ENCODE data around the gene DENND1A. TPM values are rescaled to one million over a fixed set of nuclear protein-coding genes. Genes with fewer than 3 reads are reported as not detected.
A peak's percentile ranks its signal among the peaks of the same experiment; 100 is the strongest.

The DENND1A gene
- total RNA-seq, 1 donor, result 56.8 TPM

DNA sequence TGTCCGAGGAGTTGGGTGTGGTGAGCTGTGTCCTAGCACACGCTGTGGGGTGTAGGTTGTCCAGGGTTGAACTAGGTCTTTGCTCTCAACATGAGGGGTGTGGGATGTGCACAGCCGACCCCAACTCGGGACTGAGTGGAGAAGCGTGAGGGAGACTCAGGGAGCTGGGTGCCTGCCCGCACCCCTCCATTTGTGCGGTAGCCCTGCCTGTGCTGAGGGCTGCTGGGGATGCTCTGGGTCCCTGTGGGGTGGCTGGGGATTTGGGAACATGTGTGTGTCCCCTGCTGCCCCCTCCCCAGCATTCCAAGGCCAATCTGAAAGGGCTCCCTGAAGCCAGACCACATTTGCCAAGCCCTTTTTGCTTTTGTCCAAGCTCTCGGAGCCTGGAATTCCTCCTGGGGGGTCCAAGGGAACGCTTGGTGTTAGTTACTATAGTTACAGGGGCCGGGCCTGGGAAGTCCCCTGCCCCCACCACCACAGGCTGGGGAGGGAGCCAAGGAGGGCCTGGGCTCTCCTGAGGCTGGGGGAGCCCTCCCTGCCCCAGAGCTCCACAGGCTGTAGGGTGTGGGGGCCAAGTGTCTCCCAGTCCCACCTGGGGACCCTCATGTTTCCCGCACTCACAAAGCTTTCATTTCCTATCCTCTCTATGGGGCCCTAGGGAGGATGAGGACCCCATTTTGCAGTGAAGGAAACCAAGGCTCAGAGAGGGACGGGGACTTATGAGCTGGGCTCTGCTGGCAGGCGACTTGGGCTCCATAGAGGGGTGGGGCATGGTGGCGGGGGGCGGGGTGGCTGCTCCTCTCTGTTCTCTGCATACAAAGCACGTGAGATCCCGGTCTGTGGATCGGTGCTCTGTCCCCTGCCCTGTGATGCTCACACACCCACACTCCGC lies 572.8 kb downstream of the DENND1A start:
- no peak for DNase-seq (ENCODE audit: low read depth in 2 of 3, low spot score in 2 of 3)

DNA sequence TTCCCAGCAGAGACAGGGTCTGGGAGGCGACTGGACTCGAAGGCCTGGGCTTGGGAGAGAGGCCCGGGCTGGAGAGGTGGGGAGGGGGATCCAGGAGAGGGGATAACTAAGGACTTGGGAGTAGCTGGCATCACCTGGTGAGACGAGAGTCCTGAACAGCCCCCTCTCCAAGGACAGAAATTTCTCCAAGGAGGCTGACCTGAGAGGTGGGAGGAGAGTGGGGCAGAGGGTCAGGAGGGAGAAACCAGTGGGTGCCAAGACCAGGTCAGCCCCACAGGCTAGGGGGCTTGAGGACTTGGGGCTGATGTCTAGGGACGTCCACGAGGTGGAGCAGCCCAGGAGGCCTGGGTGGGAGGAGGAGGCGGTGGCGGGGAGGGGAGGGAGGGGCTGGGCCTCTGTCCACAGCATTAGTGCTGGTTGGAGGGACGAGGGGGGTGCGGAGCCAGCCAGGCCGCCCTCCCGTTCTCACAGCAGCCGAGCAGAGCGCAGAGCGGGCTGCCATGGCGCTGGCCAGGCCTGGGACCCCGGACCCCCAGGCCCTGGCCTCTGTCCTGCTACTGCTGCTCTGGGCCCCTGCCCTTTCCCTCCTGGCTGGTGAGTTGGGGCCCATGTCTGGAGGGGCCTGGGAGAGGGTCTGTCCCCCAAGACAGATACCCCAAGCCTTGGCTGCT lies 574.0 kb downstream of the DENND1A start, which contains the start of gene CRB2:
TSS of gene CRB2 (plus strand) at position 437 of the 671 bp plus-strand sequence. CDS start at position 501, 64 bp downstream.
- DNase-seq (ENCODE audit: low read depth in 2 of 3, low spot score in 2 of 3), result no peak

DNA sequence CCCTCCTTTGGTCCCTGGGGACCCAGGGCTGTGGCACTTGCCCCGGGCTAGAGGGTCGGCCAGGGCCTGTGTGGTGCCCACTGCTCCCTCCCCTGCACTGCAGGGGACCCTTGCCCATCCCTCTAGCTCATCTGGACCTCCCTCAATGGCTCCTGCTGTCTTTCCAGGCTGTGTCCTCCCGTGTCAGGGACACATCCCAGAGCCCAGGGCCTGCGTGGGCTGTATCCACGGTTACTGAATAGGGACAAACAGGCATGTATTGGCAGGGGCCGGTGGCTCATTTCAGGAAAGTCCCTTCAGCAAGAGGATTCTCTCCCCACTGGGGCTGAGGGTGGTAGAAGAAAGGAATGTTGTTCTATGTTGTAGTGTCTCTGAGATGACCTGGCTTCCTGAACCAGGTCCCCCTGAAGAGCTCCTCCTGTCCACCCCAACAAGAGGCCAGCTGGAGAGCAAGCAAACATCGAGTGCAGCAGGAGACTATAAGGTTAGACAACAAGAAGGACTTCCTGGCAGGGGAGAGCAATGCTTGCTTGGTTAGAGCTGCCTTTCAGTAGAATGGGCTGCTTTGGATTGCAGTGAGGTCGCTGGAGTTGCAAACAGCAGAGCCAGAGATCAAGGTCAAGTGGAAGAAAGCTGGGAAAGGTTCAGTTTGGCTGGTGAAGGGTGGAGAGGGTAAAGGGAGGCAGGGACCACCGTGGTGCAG lies 575.0 kb downstream of the DENND1A start:
- DNase-seq (ENCODE audit: low read depth in 2 of 3, low spot score in 2 of 3), result no peak

DNA sequence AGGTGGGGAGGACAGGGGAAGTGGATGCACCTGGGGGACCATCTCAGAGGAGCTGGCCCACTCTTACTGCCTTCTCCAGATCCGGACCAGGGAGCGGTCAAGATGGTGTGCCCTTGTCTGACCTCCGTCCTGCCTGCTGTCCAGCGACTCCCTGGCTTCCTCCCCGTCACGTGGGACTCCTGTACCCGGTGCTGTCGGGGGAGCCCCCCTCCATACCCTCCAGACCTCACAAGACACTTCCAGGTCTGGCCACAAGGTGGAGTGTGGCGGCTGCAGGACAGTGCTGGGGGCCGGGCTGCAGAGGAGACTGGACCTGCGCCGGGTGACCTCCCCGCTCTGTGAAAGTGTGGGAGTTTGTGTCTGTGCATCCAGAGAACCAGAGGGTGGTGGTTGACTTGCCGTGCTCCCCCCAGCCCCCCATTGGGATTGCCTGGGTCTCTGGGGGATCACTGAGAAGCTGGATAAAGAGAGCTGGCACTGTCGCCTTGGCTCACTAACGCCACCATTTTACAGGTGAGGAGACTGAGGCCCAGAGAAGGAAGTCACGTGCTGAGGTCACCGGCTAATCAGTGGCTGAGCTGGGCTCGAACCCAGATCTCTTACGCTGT lies 575.8 kb downstream of the DENND1A start:
- DNase-seq (ENCODE audit: low read depth in 2 of 3, low spot score in 2 of 3), result peak in 2 of 3 donors; percentile 63 to 72

DNA sequence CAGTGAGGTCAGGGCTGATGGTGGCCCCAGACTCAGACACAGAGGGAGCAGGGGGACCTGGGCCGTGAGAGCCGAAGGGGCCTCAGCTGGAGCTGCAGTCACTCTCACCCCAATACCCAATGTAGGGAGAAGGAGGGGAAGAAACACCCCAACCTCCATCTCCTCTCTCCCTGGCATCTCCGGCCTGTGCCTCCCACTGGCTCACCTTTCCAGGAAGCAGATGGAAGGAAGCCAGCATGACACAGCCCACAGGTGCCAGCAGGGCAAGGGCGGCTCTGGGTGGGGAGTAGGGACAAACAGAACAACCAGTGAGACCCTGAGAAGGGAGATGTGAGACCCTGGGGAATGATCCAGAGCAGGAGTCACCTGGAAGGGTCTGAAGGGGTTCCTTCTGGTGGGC lies 576.9 kb downstream of the DENND1A start:
- DNase-seq (ENCODE audit: low read depth in 2 of 3, low spot score in 2 of 3), result no peak

DNA sequence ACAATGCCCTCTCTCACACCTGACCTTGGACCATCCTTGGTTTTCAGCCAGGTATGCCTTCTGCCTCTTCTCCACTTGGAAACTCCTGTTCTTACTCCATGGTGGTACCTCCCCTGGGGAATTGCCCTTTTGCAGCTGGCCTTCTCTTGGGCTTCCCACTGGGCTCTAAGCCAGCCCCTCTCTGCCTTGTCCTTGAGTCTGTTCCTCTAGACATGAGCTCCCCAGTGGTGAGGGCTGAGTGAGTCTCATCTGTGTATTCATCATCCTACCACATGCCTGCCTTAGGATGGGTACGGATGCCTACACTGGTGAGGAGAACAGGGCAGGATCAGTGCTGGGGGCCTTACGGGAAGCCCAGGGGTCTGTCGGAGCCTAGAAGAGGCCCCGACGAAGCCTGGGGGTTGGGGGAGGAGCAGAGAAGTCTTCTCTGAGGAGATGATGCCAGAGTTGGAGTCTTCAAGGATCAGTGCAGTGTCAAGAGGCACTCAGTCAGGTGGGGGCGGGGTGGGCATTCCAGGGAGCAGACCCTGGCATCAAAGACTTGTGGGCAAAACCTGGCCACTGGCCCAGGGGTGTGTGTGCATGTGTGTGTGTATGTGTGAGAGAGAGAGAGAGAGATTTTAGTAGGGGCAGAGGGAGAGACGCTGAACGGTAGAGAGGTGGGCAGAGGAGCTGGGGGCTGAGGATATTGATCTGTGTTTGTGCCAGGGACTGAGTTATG lies 579.2 kb downstream of the DENND1A start:
- DNase-seq (ENCODE audit: low read depth in 2 of 3, low spot score in 2 of 3), result no peak

DNA sequence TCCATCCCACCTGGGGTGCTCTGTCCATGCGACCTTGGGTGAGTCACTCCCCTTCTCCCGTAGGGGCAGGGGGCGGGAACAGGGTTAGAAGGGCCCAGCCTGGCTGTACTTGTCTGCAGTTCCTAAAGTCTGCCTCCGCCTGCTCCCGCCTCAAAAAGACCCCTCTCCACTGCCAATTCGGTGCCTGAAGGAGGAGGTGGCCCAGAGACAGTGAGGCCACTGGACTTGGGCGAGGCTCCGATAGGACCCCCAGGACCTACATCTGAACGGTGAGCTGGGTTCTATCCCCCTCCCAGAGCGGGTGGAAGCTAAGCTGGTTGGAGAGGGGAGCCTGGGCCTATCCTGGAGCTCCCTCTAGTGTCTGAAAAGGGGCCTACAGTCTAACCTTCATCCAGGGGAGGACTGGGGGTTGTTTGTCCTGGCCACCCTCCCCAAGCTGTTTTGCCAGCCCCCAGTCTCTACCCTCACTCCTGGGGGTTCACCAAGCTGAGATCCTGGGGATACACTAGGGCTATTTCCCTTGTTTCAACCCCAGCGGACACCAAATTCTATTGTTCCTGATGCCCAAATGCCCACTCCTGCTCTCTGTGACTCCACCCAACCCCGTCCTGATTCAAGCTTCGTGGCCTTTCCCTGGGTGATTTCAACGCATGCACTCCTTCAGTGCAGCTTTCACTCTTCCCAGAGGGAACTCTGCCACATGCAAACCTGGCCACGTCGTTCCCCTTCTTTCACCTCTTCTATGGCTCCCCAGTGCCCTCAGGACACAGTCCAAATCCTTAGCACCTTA lies 580.0 kb downstream of the DENND1A start:
- peak; percentile 60 to 81 (median 64) for DNase-seq (ENCODE audit: low read depth in 2 of 3, low spot score in 2 of 3)

DNA sequence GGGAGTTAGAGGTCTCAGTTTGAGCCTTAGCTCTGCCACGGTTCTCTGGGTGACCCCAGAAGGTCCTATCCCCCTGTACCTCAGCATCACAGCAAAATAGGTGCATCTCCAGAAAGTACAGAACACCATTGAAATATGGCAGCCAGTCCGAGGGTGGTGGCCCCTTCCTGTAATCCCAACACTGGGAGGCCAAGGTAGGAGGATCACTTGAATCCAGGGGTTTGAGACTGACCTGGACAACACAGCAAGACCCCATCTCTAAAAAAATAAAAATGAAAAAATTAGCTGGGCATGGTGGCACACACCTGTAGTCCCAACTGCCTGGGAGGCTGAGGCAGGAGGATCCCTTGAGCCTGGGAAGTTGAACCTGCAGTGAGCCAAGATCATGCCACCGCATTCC lies 580.9 kb downstream of the DENND1A start:
- no peak for DNase-seq (ENCODE audit: low read depth in 2 of 3, low spot score in 2 of 3)

DNA sequence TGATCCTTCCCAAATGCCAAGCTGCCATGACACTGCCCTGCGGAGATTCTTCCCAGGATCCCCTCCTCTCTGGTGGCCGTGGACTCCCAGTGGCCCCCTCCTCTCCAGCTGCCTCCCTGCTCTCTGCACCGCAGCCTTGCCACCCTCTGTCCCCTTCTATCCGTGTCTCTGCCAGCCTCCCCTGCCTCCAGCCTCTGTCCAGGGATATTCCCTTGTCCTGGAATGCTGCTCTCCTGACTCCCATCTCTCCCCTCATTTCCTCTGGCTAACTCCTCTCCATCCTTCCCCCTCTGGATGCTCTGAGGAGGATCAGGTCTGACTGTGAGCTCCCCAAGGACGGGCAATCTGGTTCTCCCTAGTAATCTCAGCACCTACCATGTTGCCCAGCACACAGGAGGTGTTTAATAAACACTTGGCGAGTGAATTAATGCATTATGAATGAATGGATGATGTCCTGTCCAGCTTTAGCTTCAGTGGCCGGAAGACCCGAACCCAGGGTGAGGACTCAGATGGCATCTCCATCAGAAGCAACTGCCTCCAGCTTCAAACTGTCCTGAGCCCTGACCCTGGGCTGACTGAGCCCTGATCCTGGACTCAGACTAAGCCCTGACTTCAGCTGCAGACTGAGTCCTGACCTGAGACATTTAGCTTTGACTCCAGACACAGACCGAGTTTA lies 581.5 kb downstream of the DENND1A start:
- no peak for DNase-seq (ENCODE audit: low read depth in 2 of 3, low spot score in 2 of 3)

DNA sequence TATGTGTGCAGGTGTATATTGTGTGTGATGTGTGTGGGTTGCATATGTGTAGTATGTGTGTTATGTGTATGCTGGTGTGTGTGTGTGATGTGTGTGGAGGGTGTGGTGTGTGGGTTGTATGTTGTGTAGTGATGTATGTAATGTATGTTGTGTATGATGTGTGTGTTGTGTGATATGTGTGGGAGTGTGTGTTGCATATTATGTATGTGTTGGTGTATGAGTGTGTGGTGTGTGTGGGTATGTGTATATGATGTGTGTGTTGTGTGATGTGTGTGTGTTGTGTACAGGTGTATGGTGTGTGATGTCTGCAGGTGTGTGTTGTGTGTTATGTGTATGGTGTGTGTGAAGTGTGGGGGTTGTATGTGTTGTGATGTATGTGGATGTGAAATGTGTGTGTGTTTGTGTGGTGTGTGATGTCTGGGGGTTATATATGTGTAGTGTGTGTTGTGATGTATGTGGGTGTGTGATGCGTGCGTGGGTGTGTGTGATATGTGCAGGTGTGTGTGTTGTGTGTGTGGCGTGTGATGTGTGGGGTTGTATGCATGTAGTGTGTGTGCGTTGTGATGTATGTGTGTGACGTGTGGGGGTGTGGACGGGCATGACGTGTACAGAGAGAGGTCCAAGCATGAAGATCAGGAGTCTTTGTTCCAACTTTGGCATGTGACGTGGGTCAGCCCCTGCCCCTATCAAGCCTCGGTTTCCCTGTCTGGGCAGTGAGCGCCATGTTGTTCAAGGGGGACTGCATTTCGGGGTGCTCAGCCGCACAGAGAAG lies 582.5 kb downstream of the DENND1A start:
- no peak for DNase-seq (ENCODE audit: low read depth in 2 of 3, low spot score in 2 of 3)

DNA sequence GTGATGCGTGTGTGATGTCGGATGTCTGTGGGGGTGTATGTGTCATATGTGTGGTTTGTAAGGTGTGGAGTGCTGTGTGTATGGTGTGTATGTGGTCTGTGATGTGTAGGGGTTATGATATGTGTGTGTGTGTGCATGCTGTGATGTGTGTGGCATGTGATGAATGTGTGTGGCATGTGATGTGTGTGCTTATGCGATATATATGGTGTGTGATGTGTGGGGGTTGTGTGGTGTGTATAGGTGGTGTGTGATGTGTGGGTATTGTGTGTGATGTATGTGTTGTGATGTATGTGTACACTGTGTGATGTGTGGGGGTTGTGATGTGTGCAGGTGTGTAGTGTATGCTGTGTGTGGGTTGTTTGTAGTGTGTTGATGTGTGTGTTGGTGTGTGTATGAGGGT lies 583.1 kb downstream of the DENND1A start:
- DNase-seq (ENCODE audit: low read depth in 2 of 3, low spot score in 2 of 3), result no peak

DNA sequence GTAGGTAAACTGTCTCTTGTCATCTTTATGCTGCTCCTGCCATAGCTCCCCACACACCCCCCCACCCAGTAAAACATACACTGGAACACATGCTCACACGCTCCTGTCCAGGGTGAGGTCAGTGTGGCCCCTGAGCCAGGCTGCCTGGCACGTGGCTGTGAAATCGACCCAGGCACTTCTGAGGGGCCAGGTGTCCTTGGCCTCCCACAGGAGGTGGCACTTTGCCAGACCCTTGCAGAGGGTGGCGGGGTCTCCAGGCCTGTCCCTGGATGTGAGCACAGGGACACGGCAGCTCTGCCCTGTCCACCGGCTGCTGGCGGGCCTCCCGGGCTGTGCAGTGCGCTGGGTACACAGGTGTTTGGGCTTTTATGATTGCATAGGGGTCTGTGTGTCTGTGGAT lies 583.9 kb downstream of the DENND1A start:
- no peak for DNase-seq (ENCODE audit: low read depth in 2 of 3, low spot score in 2 of 3)

DNA sequence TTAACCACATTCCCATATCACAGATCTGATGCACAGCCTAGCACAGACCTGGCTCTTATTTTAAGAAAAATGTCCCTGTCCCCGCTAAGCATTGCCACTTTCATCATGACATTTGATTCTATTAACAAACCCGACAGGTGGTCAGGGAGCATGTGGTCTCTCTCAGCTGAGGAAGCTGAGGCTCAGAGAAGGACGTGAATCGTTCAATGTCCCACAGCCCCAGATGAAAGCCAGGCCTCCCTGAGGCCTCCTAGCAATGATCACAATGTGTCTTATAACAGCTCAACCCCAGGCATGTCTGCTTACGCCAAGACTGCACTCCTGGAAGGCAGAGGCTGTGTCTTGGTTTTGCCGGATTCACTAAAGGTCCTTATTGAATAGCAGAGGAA lies 584.4 kb downstream of the DENND1A start:
- DNase-seq (ENCODE audit: low read depth in 2 of 3, low spot score in 2 of 3), result no peak

DNA sequence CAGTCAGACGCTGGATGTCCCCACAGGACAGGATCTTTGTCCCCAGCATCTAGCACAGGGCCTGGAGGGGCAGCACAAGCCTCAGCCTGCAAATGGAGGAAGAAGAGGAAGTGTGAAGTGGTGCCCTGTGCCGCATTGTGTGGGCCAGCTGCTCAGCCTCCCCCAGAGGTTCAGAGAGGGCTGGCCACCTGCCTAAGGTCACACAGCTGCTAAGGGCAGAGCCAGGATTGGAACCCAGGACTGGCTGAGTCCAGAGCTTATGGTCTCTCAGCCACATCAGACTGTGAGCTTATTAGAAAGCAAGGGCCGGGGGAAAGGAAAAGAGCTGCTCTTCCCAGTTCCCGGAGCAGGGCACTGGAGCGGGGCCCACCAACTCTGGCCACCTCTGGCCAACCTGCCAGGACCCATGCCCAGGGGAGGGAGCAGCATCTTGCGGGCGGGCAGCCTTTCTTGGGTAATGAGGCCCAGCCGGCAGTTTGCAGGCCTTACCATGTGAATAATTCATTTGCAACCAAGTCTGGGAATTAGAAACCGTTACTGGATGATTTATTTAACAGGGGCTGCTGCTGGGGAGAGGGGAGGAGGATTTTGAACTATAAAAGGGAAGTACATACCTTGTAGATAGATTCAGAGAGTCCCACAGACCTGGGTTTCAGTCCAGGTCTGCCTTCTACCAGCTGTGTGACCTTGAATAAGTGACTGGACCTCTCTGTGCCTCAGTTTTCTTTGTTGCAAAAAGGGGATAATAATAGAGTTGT lies 585.6 kb downstream of the DENND1A start:
- DNase-seq (ENCODE audit: low read depth in 2 of 3, low spot score in 2 of 3), result no peak

DNA sequence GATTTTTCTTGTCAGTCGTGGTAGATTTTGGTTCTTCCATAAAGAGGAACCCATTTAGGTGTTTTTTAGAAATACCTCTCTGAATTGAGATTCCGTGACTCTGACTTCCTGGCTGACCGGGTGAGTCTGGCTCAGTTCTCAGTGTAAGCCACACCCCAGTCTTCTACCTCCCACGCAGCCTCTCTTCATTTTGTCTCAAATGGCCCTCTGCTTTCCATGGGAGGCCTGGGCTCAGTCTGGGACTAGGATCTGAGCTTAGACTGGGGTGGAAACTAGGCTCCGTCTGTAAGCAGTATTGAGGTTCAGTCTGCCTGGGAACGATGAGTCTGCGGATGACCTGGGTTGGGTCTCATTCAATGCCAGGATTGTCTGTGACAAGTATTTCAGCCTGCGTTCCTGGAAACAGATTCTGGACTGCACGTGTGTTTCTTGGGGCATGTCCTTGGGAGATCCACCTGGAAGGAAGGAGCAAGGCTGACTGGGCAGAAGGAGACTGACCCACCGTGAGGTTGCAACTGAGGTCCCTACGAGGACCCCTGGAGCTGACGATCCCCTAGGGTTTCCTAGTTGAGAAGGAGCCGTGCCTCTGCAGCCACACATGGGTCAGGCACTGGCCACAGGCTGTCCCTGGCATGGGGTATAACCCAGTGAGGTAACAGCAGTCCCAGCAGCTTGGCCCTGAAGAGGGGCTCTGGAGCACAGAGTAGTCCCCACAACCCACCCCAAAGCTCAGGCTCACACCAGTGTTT lies 586.3 kb downstream of the DENND1A start:
- peak in 1 of 3 donors; percentile 30 for DNase-seq (ENCODE audit: low read depth in 2 of 3, low spot score in 2 of 3)

DNA sequence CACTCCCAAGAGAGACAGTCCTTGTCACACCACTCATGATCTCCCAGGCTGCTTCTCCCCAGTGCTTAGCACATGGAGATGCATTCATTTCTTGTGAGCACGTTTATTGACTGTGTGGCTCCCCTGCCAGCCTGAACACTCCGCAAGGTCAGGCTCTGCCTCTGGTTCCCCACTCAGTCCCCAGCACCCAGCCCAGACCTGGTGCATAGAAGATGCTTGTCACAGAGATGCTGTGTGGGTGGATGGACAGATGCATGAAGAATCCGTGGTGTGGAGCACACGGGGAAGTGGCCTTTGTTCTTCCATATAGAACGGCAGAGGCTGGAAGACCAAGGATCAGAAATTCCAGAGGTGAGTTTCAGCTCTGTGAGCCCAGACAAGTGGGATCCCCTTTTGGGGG lies 587.7 kb downstream of the DENND1A start:
- DNase-seq (ENCODE audit: low read depth in 2 of 3, low spot score in 2 of 3), result no peak

DNA sequence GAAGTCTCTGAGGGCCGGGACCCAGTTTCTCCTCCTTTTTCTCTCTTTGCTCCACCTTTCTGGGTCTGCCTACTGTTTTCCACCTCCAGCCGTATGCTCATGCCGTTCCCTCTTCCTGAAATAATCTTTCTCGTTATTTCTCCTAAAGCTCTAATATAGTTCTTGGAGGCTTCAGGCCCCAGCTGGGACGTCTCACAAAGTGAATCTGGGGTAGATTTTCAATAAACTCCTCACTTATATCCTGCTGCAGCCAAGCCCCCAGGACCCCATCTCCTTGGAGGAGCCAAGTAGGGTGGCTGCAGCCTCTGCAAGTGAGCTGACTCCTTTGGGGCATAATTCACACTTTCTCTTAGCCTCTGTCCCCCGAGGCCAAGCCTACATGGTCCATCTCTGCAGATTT lies 588.1 kb downstream of the DENND1A start:
- DNase-seq (ENCODE audit: low read depth in 2 of 3, low spot score in 2 of 3), result no peak
